Thymus (tissue), 11 donors: ENCODE results near the gene EVA1A. TPM values are rescaled to one million over a fixed set of nuclear protein-coding genes. Genes with fewer than 3 reads are reported as not detected.

Experiments
- DNase-seq, 9 donors: peaks; one replicate each; pipeline ENCODE4 v3.0.0-alpha.2; 2013; ENCODE audit warnings: low spot score in 9 of 9, low read depth in 6 of 9, missing footprints in 1 of 9
- H3K27ac ChIP-seq, 2 donors: one replicate each; pipeline ENCODE4 v1.5.1; 2013; ENCODE audit warnings: control low read depth in 1 of 2, low read depth in 1 of 2, low read length in 1 of 2, mild to moderate bottlenecking in 1 of 2, moderate library complexity in 1 of 2
- H3K27me3 ChIP-seq, 2 donors: one replicate each; pipeline ENCODE4 v1.5.1; 2013; ENCODE audit warnings: low read length in 1 of 2; ENCODE audit not compliant: control insufficient read depth in 2 of 2, insufficient read depth in 1 of 2
- H3K36me3 ChIP-seq, 2 donors: one replicate each; pipeline ENCODE4 v1.5.1; 2013; ENCODE audit warnings: low read length in 1 of 2, mild to moderate bottlenecking in 1 of 2, moderate library complexity in 1 of 2; ENCODE audit not compliant: control insufficient read depth in 2 of 2, insufficient read depth in 2 of 2
- H3K4me1 ChIP-seq, 2 donors: one replicate each; pipeline ENCODE4 v1.5.1; 2013; ENCODE audit warnings: low read length in 2 of 2; ENCODE audit not compliant: control insufficient read depth in 2 of 2, insufficient read depth in 2 of 2
- H3K4me3 ChIP-seq, 2 donors: one replicate each; pipeline ENCODE4 v1.5.1; 2013; ENCODE audit warnings: low read length in 2 of 2, control low read depth in 1 of 2, mild to moderate bottlenecking in 1 of 2
- H3K9me3 ChIP-seq, 2 donors: one replicate each; pipeline ENCODE4 v1.5.1; 2013; ENCODE audit warnings: low read length in 1 of 2, mild to moderate bottlenecking in 1 of 2; ENCODE audit not compliant: control insufficient read depth in 2 of 2, insufficient read depth in 1 of 2
- WGBS: extraction: QIAGEN DNeasy Blood & Tissue Kit; methylation state at CpG from one replicate; pipeline ENCODE4 v1.1.7; 2013; 5-methylcytosine and 5-hydroxymethylcytosine counted together
- polyA plus RNA-seq: library from polyadenylated mRNA; stranded (reverse); fragments of 200-250 nt; gene quantifications from one replicate; pipeline ENCODE4 v1.2.3, GENCODE V29; 2013
- total RNA-seq: library from RNA; stranded (reverse); fragments of 120-200 nt; gene quantifications from one replicate; pipeline ENCODE4 v1.2.4, GENCODE V29; 2013
- donor health status: healthy.

The EVA1A gene
- total and polyA plus RNA-seq, 2 donors, result 12.7 to 32.3 TPM

- Histone ChIP-seq H3K27ac (no peak overlapping the region), H3K27me3 (peaks cover 0 to 24% of the 10 kb centered on the region in 2 donors), H3K9me3 (no peaks in the 10 kb centered on the region), H3K4me1 (peaks cover 0 to 22% of the 10 kb centered on the region in 2 donors), H3K4me3 (no peak overlapping the region), H3K36me3 (no peaks in the 10 kb centered on the region)
- DNase-seq, result no peak
- 95% methylated on average over 1 of the region's 1 CpG for WGBS
Measured at GRCh38 chr2:75552222-75552621, 8.5 kb downstream of the EVA1A start.

GRCh38 chr2:75551434-75551833 lies 9.3 kb downstream of the EVA1A start:
- peaks cover 0 to 16% of the 10 kb centered on the region in 2 donors for H3K27me3 ChIP-seq
- H3K27ac ChIP-seq, result no peak overlapping the region
- H3K4me1 ChIP-seq, result peaks cover 0 to 22% of the 10 kb centered on the region in 2 donors
- no peak for DNase-seq
- H3K36me3 ChIP-seq, result no peaks in the 10 kb centered on the region
- 95% methylated on average over 3 of the region's 3 CpGs for WGBS
- H3K4me3 ChIP-seq, result no peak overlapping the region
- no peaks in the 10 kb centered on the region for H3K9me3 ChIP-seq

GRCh38 chr2:75549401-75550253 lies 11.1 kb downstream of the EVA1A start:
- DNase-seq, result no peak
- no peak overlapping the region for H3K27ac ChIP-seq
- WGBS, result 95% methylated on average over 2 of the region's 2 CpGs
- no peaks in the 10 kb centered on the region for H3K9me3 ChIP-seq
- H3K27me3 ChIP-seq, result peaks cover 0 to 6% of the 10 kb centered on the region in 2 donors
- H3K4me1 ChIP-seq, result peaks cover 0 to 18% of the 10 kb centered on the region in 2 donors
- H3K4me3 ChIP-seq, result no peak overlapping the region
- no peaks in the 10 kb centered on the region for H3K36me3 ChIP-seq

GRCh38 chr2:75548036-75548573 lies 12.6 kb downstream of the EVA1A start:
- Histone ChIP-seq H3K9me3 (no peaks in the 10 kb centered on the region), H3K27me3 (peaks cover 0 to 2% of the 10 kb centered on the region in 2 donors), H3K4me1 (peaks cover 0 to 5% of the 10 kb centered on the region in 2 donors), H3K4me3 (no peak overlapping the region), H3K27ac (no peak overlapping the region), H3K36me3 (no peaks in the 10 kb centered on the region)
- DNase-seq, result peak in 2 of 9 donors; percentile 32 to 61
- WGBS, result 46% methylated on average over 2 of the region's 2 CpGs

GRCh38 chr2:75547345-75548035 lies 13.2 kb downstream of the EVA1A start:
- DNase-seq, result no peak
- Histone ChIP-seq H3K36me3 (no peaks in the 10 kb centered on the region), H3K27me3 (peaks cover 0 to 2% of the 10 kb centered on the region in 2 donors), H3K27ac (no peak overlapping the region), H3K9me3 (no peaks in the 10 kb centered on the region), H3K4me1 (peaks cover 0 to 5% of the 10 kb centered on the region in 2 donors), H3K4me3 (no peak overlapping the region)
- 84% methylated on average over 4 of the region's 4 CpGs for WGBS

GRCh38 chr2:75545922-75546321 lies 14.8 kb downstream of the EVA1A start:
- WGBS, result 92% methylated on average over 2 of the region's 2 CpGs
- DNase-seq, result no peak
- H3K27me3 ChIP-seq, result peaks cover 0 to 2% of the 10 kb centered on the region in 2 donors

GRCh38 chr2:75545387-75545786 lies 15.4 kb downstream of the EVA1A start:
- Histone ChIP-seq H3K27ac (no peak overlapping the region), H3K36me3 (no peaks in the 10 kb centered on the region), H3K27me3 (peaks cover 0 to 2% of the 10 kb centered on the region in 2 donors), H3K4me3 (no peak overlapping the region), H3K9me3 (no peaks in the 10 kb centered on the region), H3K4me1 (peaks cover 0 to 5% of the 10 kb centered on the region in 2 donors)
- no peak for DNase-seq
- WGBS, result 95% methylated on average over 3 of the region's 3 CpGs

More at GRCh38 chr2:75545922-75546321, 14.8 kb downstream of the EVA1A start:
- Histone ChIP-seq H3K4me1 (peaks cover 0 to 5% of the 10 kb centered on the region in 2 donors), H3K4me3 (no peak overlapping the region), H3K36me3 (no peaks in the 10 kb centered on the region), H3K27ac (no peak overlapping the region), H3K9me3 (no peaks in the 10 kb centered on the region)

- H3K27me3 ChIP-seq, result no peaks in the 10 kb centered on the region
- 87% methylated on average over 4 of the region's 4 CpGs for WGBS
- H3K27ac ChIP-seq, result no peak overlapping the region
- H3K4me1 ChIP-seq, result peaks cover 0 to 5% of the 10 kb centered on the region in 2 donors
- H3K36me3 ChIP-seq, result no peaks in the 10 kb centered on the region
- no peak for DNase-seq
- H3K4me3 ChIP-seq, result no peak overlapping the region
- no peaks in the 10 kb centered on the region for H3K9me3 ChIP-seq
Measured at GRCh38 chr2:75543446-75543845, 17.3 kb downstream of the EVA1A start.

- H3K36me3 ChIP-seq, result no peaks in the 10 kb centered on the region
- H3K27ac ChIP-seq, result no peak overlapping the region
- WGBS, result 98% methylated on average over 3 of the region's 3 CpGs
- H3K4me1 ChIP-seq, result no peaks in the 10 kb centered on the region
- no peak overlapping the region for H3K4me3 ChIP-seq
- H3K9me3 ChIP-seq, result no peaks in the 10 kb centered on the region
- H3K27me3 ChIP-seq, result no peaks in the 10 kb centered on the region
- no peak for DNase-seq
Measured at GRCh38 chr2:75541430-75541829, 19.3 kb downstream of the EVA1A start.
